HT1080 (cell line): ENCODE data around the gene CRYBB1. TPM values are rescaled to one million over a fixed set of nuclear protein-coding genes. Genes with fewer than 3 reads are reported as not detected.

Experiments used
- DNase-seq: peaks from one replicate; pipeline ENCODE4 v3.0.0-alpha.2; 2015; ENCODE audit warnings: low read depth
- total RNA-seq: library from RNA; depleted of rRNA; stranded (reverse); fragments of >200 nt; shearing (Covaris generic); gene quantifications from 2 replicates; pipeline ENCODE4 v1.2.3, GENCODE V29; 2014

Gene CRYBB1
- total RNA-seq, 1 experiment from 2014 or later = not detected

- DNase-seq = peak; percentile 96
Measured at GRCh38 chr22:26610072-26610958, 7.5 kb downstream of the CRYBB1 start.

DNA sequence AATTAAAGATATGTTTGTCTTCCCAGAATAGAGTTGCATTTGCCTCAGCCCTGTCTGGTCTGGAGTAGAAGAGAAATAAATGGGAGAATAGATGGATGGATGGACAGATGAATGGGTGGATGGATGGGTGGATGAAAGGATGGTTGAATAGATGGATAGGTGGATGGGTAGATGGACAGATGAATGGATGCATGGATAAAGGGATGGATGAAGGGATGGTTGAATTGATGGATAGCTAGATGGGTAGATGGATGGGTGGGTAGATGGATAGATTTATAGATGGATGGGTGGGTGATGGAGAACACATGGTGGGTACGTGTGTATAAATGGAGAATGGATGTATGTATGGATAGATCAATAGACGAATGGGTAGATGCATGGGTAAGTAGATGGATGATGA is 8.5 kb downstream of the CRYBB1 start:
- no peak for DNase-seq

GRCh38 chr22:26608129-26608528 is 9.7 kb downstream of the CRYBB1 start:
- DNase-seq = no peak

DNA sequence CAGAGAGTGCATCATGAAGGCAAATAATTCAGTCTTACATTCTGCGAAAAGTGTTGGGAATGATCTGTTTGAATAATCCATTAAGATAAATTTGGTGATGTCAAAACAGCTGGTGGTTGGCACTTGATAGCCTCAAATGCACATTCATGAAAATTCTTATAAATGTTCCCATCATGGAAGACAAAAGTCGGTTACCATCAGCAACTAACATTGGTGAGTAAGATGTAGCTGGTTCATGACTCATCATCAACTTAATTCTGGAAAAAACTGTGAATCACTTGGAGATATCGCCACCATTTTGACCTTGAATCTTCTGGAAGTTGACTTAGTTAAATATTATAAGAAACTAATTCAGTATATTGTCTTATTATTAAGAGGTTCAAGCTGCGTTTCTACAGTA is 11.2 kb downstream of the CRYBB1 start:
- DNase-seq = peak; percentile 76

- no peak for DNase-seq
Measured at GRCh38 chr22:26604368-26604767, 13.5 kb downstream of the CRYBB1 start.

GRCh38 chr22:26602127-26602526 is 15.7 kb downstream of the CRYBB1 start:
- DNase-seq = no peak

DNA sequence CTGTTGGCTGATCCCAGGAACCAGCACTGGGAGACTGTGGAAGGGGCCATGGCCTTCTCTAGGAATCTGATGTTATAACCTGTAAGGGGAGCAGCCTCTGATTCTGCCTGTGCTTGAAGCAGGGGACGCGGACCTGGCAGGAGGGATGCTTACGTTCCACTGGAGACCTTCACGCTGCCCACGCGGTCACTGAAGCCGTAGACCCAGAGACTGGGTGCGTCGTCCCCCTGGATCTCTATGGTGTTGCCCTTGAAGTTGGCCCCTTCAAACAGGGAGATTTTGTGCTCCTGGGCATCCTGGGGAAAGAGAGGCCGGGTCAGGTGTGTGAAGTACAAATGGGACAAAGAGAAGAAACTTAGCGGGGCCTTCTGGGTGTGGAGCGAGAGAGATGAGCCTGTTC is 16.1 kb downstream of the CRYBB1 start:
- no peak for DNase-seq

GRCh38 chr22:26599505-26599904 is 18.3 kb downstream of the CRYBB1 start:
- DNase-seq = no peak

- DNase-seq = no peak
Measured at GRCh38 chr22:26597480-26597879, 20.3 kb downstream of the CRYBB1 start.

DNA sequence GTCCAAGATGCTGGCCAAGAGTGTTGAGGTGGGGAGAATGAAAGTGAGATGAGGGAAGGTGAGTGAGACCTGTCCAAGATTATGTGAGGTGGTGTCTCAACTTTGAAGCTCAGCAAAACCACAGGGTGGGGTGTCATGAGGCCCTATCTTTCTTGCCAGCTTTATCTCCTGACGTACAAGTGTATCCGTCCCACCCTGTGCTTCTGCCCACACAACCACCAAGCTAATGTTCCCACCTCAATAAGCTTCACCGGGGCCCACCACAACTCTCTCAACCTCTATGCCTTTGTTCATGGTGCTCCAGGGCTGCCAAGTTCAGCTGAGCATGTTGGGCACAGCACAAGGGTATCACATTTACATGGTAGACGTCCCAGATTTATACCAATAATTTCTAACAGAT is 20.8 kb downstream of the CRYBB1 start:
- DNase-seq = no peak

DNA sequence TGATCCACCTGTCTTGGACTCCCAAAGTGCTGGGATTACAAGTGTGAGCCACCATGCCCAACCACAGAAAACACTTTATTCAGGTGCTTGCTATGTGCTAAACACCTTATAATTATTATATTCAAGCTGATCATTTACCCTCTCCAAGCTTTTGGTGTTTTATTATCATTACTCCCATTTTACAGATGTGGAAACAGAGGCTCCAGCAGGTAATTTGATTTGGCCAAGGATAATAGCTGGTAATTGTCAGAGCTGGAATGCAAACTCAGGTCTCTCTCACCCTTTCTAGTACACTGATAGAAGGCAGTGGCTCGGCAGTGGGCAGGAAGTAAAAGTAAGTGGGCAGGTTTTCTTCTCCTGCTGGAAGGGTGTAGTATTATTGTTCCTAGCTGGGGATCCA is 24.1 kb downstream of the CRYBB1 start:
- DNase-seq = no peak

- DNase-seq = peak; percentile 12
Measured at GRCh38 chr22:26592421-26592891, 25.4 kb downstream of the CRYBB1 start.

DNA sequence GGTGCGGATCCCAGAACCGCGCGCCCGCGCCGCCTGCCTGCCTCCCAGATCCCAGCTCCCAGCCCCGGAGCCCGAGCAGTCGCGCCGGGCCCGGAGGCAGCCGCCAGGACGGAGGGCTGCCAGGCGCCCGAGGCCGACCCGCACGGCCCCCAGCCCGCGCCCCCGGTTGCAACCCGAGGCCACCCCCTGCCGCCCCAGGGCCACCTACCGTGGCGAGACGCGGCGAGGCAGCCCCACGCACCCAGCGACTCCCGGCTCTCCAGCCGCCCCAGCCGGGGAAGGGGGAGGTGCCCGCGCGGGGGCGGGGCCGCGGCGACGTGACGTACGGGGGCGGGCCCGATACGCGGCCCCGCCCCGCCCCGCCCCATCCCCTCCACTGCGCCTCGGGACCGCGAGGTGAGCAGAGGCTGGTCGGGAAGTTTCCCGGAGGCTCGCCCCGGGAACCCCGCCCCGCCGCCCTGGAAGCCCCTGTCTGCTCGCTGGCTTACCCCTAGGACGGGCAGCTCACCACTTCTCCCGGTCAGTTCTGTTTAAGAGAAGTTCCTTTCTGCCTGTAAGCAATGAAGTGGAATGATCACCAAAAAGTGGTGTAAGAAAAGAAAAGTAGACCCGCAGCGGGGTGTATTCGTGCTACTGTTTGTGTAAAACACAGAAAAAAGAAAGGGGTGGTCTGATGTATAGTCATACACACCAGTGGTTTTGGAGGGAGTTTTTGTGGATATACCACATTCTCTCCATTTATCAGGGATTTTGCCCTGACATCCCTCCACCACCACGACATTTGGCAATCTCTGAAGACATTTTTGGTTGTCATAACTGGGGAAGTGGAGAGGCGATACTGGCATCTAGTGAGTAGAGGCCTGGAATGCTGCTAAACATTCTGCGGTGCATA is 27.7 kb downstream of the CRYBB1 start, which contains the start of gene TPST2:
TSS of gene TPST2 (minus strand) at position 288 of the 892 bp plus-strand sequence. CDS start 48,502 bp downstream, outside the sequence.
- DNase-seq = peak; percentile 56

DNA sequence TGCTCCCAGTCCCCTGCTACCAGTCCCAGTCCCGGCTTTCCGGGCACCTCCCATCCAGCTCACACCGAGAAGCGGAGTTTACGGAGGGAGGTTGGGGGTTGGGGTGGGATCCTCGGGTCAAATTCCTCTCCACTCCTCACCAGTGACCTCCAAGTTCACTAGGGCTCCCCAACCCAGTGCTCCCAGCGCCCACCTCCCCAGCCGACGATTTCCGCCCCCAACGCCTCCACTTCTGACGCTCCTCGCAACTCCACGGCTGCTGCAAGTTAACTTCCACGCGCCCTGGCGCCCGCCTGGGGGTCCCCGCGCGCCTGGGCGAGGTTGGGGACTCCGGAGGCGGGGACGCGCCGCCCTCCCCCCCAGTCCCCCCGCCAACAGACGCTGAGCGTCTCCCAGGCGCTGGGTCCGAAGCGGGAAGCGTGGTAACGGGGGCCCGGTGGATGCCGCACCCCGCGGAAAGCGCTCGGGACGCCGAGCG is 28.4 kb downstream of the CRYBB1 start:
- DNase-seq = peak; percentile 21

GRCh38 chr22:26588729-26589366 is 29.0 kb downstream of the CRYBB1 start:
- DNase-seq = no peak

GRCh38 chr22:26587991-26588613 is 29.7 kb downstream of the CRYBB1 start:
- DNase-seq = no peak

- DNase-seq = no peak
Measured at GRCh38 chr22:26586556-26587325, 31.1 kb downstream of the CRYBB1 start.

DNA sequence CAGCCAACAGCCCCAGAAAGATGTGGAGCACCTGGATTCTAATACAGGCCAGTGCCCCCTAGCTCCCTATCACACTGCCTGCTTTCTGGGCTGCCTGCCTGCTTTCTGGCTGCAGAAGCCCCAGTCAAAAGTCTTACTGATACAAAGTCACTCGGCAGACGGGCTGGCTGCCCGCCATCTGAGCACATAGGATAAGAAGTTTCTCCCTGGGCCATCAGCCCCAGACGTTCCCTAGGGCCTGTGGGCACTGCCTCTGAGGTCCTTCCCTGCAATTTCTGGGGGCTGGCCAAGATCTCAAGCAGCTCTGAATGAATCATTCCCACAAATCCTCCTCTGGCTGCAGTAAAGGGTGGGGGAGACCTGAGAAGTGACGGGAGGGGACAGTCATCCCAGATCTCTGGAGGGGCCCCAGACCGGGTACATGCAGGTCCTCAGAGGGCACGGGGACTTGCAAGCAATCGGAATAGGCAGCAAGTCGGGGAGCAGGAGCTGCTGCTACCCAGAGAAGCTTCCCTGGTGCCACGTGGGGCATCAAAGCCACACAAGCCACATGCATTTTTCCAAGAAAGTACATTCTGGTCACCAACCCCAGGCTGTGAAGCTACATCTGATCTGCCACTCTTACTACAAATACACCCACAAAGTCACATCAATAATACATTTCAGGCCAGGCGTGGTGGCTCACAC is 32.6 kb downstream of the CRYBB1 start:
- peak; percentile 96 for DNase-seq

DNA sequence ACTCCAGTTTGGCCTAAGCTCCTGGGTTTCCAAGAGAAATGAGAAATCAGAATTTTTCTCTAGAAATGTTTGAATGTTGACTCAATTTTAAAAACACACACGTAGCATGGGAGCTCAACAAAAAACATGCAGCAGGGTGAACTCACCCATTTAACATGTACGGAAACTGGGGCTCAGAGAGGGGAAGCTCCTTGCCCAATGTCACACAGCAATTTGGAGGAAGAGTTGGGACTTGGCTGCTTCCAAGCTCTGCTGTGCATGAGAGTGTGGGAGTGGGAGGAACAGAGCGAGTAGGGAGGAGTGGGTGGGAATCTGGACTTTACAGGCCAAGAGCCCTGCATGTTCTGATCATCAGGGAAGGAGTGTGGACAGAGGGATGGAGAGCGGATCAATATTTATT is 33.8 kb downstream of the CRYBB1 start:
- DNase-seq = no peak
